OCI-LY1 (cell line): ENCODE measurements around the gene PAIP2B.

Experiments
- H2AFZ ChIP-seq: fragments of 200-600 bp; sonication (generic), shearing (Covaris generic); 2 replicates; pipeline ENCODE4 v1.6.0; 2014; ENCODE audit warnings: antibody characterized with exemption, mild to moderate bottlenecking, low read length
- H3F3A ChIP-seq: fragments of 200-600 bp; sonication (generic), shearing (Covaris generic); 2 replicates; pipeline ENCODE4 v1.6.0; 2014; ENCODE audit warnings: mild to moderate bottlenecking, antibody characterized with exemption, low read length, moderate library complexity; ENCODE audit not compliant: insufficient read depth
- H3K27ac ChIP-seq: fragments of 200-600 bp; sonication (generic); 2 replicates; pipeline ENCODE4 v1.5.1; 2014; ENCODE audit warnings: low read length, mixed run types, mild to moderate bottlenecking, low read depth; ENCODE audit not compliant: poor library complexity, severe bottlenecking
- H3K27me3 ChIP-seq: fragments of 200-600 bp; sonication (generic); 2 replicates; pipeline ENCODE4 v1.6.0; 2014; ENCODE audit warnings: antibody characterized with exemption, mild to moderate bottlenecking, low read length, moderate library complexity; ENCODE audit not compliant: insufficient read depth
- H3K36me3 ChIP-seq: fragments of 200-600 bp; sonication (generic); 2 replicates; pipeline ENCODE4 v1.6.1; 2014; ENCODE audit warnings: mild to moderate bottlenecking, antibody characterized with exemption, low read length, moderate library complexity, mixed read lengths; ENCODE audit not compliant: insufficient read depth
- H3K4me1 ChIP-seq: fragments of 200-600 bp; sonication (generic); 2 replicates; pipeline ENCODE4 v1.5.1; 2014; ENCODE audit warnings: mild to moderate bottlenecking, low read length, moderate library complexity; ENCODE audit not compliant: insufficient read depth, severe bottlenecking
- H3K4me2 ChIP-seq: fragments of 200-600 bp; sonication (generic), shearing (Covaris generic); 2 replicates; pipeline ENCODE4 v1.6.1; 2014; ENCODE audit warnings: low read length
- H3K4me3 ChIP-seq: fragments of 200-600 bp; sonication (generic); 2 replicates; pipeline ENCODE4 v1.5.1; 2014; ENCODE audit warnings: low read length, low read depth, mild to moderate bottlenecking, mixed read lengths; ENCODE audit not compliant: poor library complexity, severe bottlenecking
- H3K79me2 ChIP-seq: fragments of 200-600 bp; shearing (Covaris generic); 2 replicates; pipeline ENCODE4 v1.6.1; 2016; ENCODE audit warnings: mixed run types, low read length, mixed read lengths; ENCODE audit not compliant: insufficient read depth
- H3K9ac ChIP-seq: fragments of 200-600 bp; sonication (generic), shearing (Covaris generic); 2 replicates; pipeline ENCODE4 v1.6.1; 2014; ENCODE audit warnings: mild to moderate bottlenecking, low read length, mixed read lengths
- H3K9me2 ChIP-seq: fragments of 200-600 bp; sonication (generic), shearing (Covaris generic); 2 replicates; pipeline ENCODE4 v1.6.1; 2014; ENCODE audit warnings: low read depth, mild to moderate bottlenecking, low read length, mixed read lengths
- H3K9me3 ChIP-seq: fragments of 200-600 bp; shearing (Covaris generic); 2 replicates; pipeline ENCODE4 v1.6.1; 2014; ENCODE audit warnings: low read length, mixed read lengths
- H4K20me1 ChIP-seq: fragments of 200-600 bp; sonication (generic), shearing (Covaris generic); 2 replicates; pipeline ENCODE4 v1.6.0; 2016; ENCODE audit warnings: mild to moderate bottlenecking, low read length; ENCODE audit not compliant: insufficient read depth
- CTCF ChIP-seq: fragments of 200-600 bp; sonication (generic), shearing (Covaris generic); IDR thresholded peaks from 2 replicates; pipeline ENCODE4 v1.5.1; 2017; ENCODE audit warnings: mild to moderate bottlenecking, antibody characterized with exemption, low read length, moderate library complexity, mixed read lengths
- EZH2 ChIP-seq: fragments of 200-600 bp; sonication (generic), shearing (Covaris generic); IDR thresholded peaks from 2 replicates; pipeline ENCODE4 v1.8.0; 2017; ENCODE audit warnings: borderline replicate concordance, mixed run types, mild to moderate bottlenecking, antibody characterized with exemption, low read length, moderate library complexity, mixed read lengths

The PAIP2B gene

GRCh38 chr2:71148506-71149063 is 78.3 kb downstream of the PAIP2B start:
- peaks cover 75% of the 10 kb centered on the region for H3K36me3 ChIP-seq
- no peaks in the 10 kb centered on the region for H3K27me3 ChIP-seq
- H3K9ac ChIP-seq, result no peak overlapping the region
- no peaks in the 10 kb centered on the region for H4K20me1 ChIP-seq
- H2AFZ ChIP-seq, result no peak overlapping the region
- H3K79me2 ChIP-seq, result no peaks in the 10 kb centered on the region
- H3K27ac ChIP-seq, result no peak overlapping the region
- H3K4me2 ChIP-seq, result no peak overlapping the region
- H3K4me1 ChIP-seq, result no peaks in the 10 kb centered on the region
- no peaks in the 10 kb centered on the region for H3K9me3 ChIP-seq
- no peak overlapping the region for H3K4me3 ChIP-seq
- H3F3A ChIP-seq, result no peaks in the 10 kb centered on the region
- H3K9me2 ChIP-seq, result no peaks in the 10 kb centered on the region
- TF ChIP-seq EZH2, result no peak

- no peaks in the 10 kb centered on the region for H3K9me2 ChIP-seq
- H3K36me3 ChIP-seq, result peaks cover 96% of the 10 kb centered on the region
- no peaks in the 10 kb centered on the region for H3F3A ChIP-seq
- TF ChIP-seq EZH2, result no peak
- no peak overlapping the region for H2AFZ ChIP-seq
- no peaks in the 10 kb centered on the region for H3K9me3 ChIP-seq
- H4K20me1 ChIP-seq, result no peaks in the 10 kb centered on the region
- no peaks in the 10 kb centered on the region for H3K27me3 ChIP-seq
- H3K9ac ChIP-seq, result no peak overlapping the region
- H3K79me2 ChIP-seq, result no peaks in the 10 kb centered on the region
- no peak overlapping the region for H3K4me2 ChIP-seq
- H3K27ac ChIP-seq, result no peak overlapping the region
- no peaks in the 10 kb centered on the region for H3K4me1 ChIP-seq
- H3K4me3 ChIP-seq, result no peak overlapping the region
These were observed 83.1 kb downstream of the PAIP2B start for GRCh38 chr2:71143782-71144181.

- H3K36me3 ChIP-seq, result peaks cover 75% of the 10 kb centered on the region
- H3K9me2 ChIP-seq, result no peaks in the 10 kb centered on the region
- H3K27me3 ChIP-seq, result no peaks in the 10 kb centered on the region
- H3K9me3 ChIP-seq, result no peaks in the 10 kb centered on the region
- H3K79me2 ChIP-seq, result peaks cover 17% of the 10 kb centered on the region
- no peak overlapping the region for H3K4me2 ChIP-seq
- TF ChIP-seq EZH2 (no peak), CTCF (no peak)
- no peak overlapping the region for H3K27ac ChIP-seq
- H4K20me1 ChIP-seq, result no peaks in the 10 kb centered on the region
- peaks cover 19% of the 10 kb centered on the region for H3K4me1 ChIP-seq
- H3K4me3 ChIP-seq, result no peak overlapping the region
- no peak overlapping the region for H3K9ac ChIP-seq
- no peaks in the 10 kb centered on the region for H3F3A ChIP-seq
- no peak overlapping the region for H2AFZ ChIP-seq
These were observed 90.7 kb downstream of the PAIP2B start for GRCh38 chr2:71136174-71136573.

- H3K36me3 ChIP-seq, result peaks cover 50% of the 10 kb centered on the region
- H3K4me2 ChIP-seq, result no peak overlapping the region
- H3F3A ChIP-seq, result no peaks in the 10 kb centered on the region
- H3K4me1 ChIP-seq, result peaks cover 28% of the 10 kb centered on the region
- no peaks in the 10 kb centered on the region for H3K27me3 ChIP-seq
- peaks cover 33% of the 10 kb centered on the region for H3K79me2 ChIP-seq
- no peaks in the 10 kb centered on the region for H3K9me2 ChIP-seq
- no peaks in the 10 kb centered on the region for H4K20me1 ChIP-seq
- no peak overlapping the region for H2AFZ ChIP-seq
- H3K27ac ChIP-seq, result no peak overlapping the region
- no peaks in the 10 kb centered on the region for H3K9me3 ChIP-seq
- H3K9ac ChIP-seq, result no peak overlapping the region
- TF ChIP-seq CTCF, result no peak
- no peak for TF ChIP-seq EZH2
- H3K4me3 ChIP-seq, result no peak overlapping the region
These were observed 93.3 kb downstream of the PAIP2B start for GRCh38 chr2:71133603-71134002.
